Articular chondrocyte of knee joint (primary cell): ENCODE measurements around the gene FNBP1L. TPM values are rescaled to one million over a fixed set of nuclear protein-coding genes. Genes with fewer than 3 reads are reported as not detected.

Experiments used
- small RNA-seq: library from RNA; depleted of rRNA; stranded (forward); fragments of <200 nt; gene quantifications from one replicate; pipeline ENCODE3, GENCODE V24; 2012
- total RNA-seq: library from RNA; depleted of rRNA; stranded (reverse); fragments of >200 nt; gene quantifications from 2 replicates; pipeline ENCODE4 v1.2.3, GENCODE V29; 2012

The FNBP1L gene
- total RNA-seq = 10.2 and 16.4 TPM in 2 replicates

GRCh38 chr1:93447481-93448291, at the start of gene FNBP1L:
Gene FNBP1L, plus strand, starts transcription at chr1:93448118. Its CDS starts 164 bp downstream, at chr1:93448282.

Small RNA genes lying within 50 kb of the gene (small RNA-seq; reads per million reads assigned to genes)
- gene RNA5SP53 = not detected

Other genes starting within 250 kb of the FNBP1L start
- 62.1 and 80.9 TPM in 2 replicates for gene DR1, start 102.2 kb upstream of the FNBP1L start, total RNA-seq
- 19.6 and 20.6 TPM in 2 replicates for gene BCAR3, start 233.7 kb downstream of the FNBP1L start, total RNA-seq